ENCODE measurements around the gene HERC4. TPM values are rescaled to one million over a fixed set of nuclear protein-coding genes. Genes with fewer than 3 reads are reported as not detected.

HERC4 gene
- total RNA-seq, 1 donor: 125 TPM

- no peak overlapping the region for H2AFZ ChIP-seq (ENCODE audit: low read length)
- no peak for TF ChIP-seq CTCF (IDR thresholded peaks at IDR 0.05; ENCODE audit: extremely low read depth, low read depth, low read length)
- no peak overlapping the region for H3K27ac ChIP-seq (ENCODE audit: low read depth, low read length)
- no peaks in the 10 kb centered on the region for H3K27me3 ChIP-seq (ENCODE audit: insufficient read depth, low read length)
- peaks cover 15% of the 10 kb centered on the region for H4K20me1 ChIP-seq (ENCODE audit: insufficient read depth, low read length)
- H3K4me2 ChIP-seq (ENCODE audit: insufficient read depth, low read length): no peak overlapping the region
- DNase-seq (ENCODE audit: insufficient read length, low spot score, missing footprints): peak; percentile 31
- no peaks in the 10 kb centered on the region for H3K9me3 ChIP-seq (ENCODE audit: low read depth, low read length)
- no peaks in the 10 kb centered on the region for H3K4me1 ChIP-seq (ENCODE audit: insufficient read depth, low read length)
- peaks cover 65% of the 10 kb centered on the region for H3K79me2 ChIP-seq (ENCODE audit: insufficient read depth, low read length)
- H3K4me3 ChIP-seq (ENCODE audit: insufficient read depth, low read length): no peak overlapping the region
- H3K36me3 ChIP-seq (ENCODE audit: insufficient read depth, low read length): peaks cover 92% of the 10 kb centered on the region
Observed at GRCh38 chr10:68010426-68010940, 64.6 kb downstream of the HERC4 start.

- H3K27ac ChIP-seq (ENCODE audit: low read depth, low read length): no peak overlapping the region
- no peaks in the 10 kb centered on the region for H3K4me1 ChIP-seq (ENCODE audit: insufficient read depth, low read length)
- H3K36me3 ChIP-seq (ENCODE audit: insufficient read depth, low read length): peaks cover 91% of the 10 kb centered on the region
- no peak overlapping the region for H3K4me2 ChIP-seq (ENCODE audit: insufficient read depth, low read length)
- H3K79me2 ChIP-seq (ENCODE audit: insufficient read depth, low read length): peaks cover 59% of the 10 kb centered on the region
- H2AFZ ChIP-seq (ENCODE audit: low read length): no peak overlapping the region
- H4K20me1 ChIP-seq (ENCODE audit: insufficient read depth, low read length): peaks cover 7% of the 10 kb centered on the region
- no peaks in the 10 kb centered on the region for H3K9me3 ChIP-seq (ENCODE audit: low read depth, low read length)
- H3K27me3 ChIP-seq (ENCODE audit: insufficient read depth, low read length): no peaks in the 10 kb centered on the region
- no peak for TF ChIP-seq CTCF (IDR thresholded peaks at IDR 0.05; ENCODE audit: extremely low read depth, low read depth, low read length)
- no peak overlapping the region for H3K4me3 ChIP-seq (ENCODE audit: insufficient read depth, low read length)
- no peak for DNase-seq (ENCODE audit: insufficient read length, low spot score, missing footprints)
Observed at GRCh38 chr10:68007356-68007755, 67.7 kb downstream of the HERC4 start.

- H3K27ac ChIP-seq (ENCODE audit: low read depth, low read length): no peak overlapping the region
- no peaks in the 10 kb centered on the region for H3K9me3 ChIP-seq (ENCODE audit: low read depth, low read length)
- H3K36me3 ChIP-seq (ENCODE audit: insufficient read depth, low read length): peaks cover 90% of the 10 kb centered on the region
- H3K4me3 ChIP-seq (ENCODE audit: insufficient read depth, low read length): no peak overlapping the region
- peaks cover 30% of the 10 kb centered on the region for H3K79me2 ChIP-seq (ENCODE audit: insufficient read depth, low read length)
- no peak overlapping the region for H2AFZ ChIP-seq (ENCODE audit: low read length)
- no peaks in the 10 kb centered on the region for H4K20me1 ChIP-seq (ENCODE audit: insufficient read depth, low read length)
- no peak for TF ChIP-seq CTCF (IDR thresholded peaks at IDR 0.05; ENCODE audit: extremely low read depth, low read depth, low read length)
- DNase-seq (ENCODE audit: insufficient read length, low spot score, missing footprints): no peak
- no peaks in the 10 kb centered on the region for H3K4me1 ChIP-seq (ENCODE audit: insufficient read depth, low read length)
- H3K4me2 ChIP-seq (ENCODE audit: insufficient read depth, low read length): no peak overlapping the region
- no peaks in the 10 kb centered on the region for H3K27me3 ChIP-seq (ENCODE audit: insufficient read depth, low read length)
Observed at GRCh38 chr10:68001539-68001938, 73.5 kb downstream of the HERC4 start.

- H3K27me3 ChIP-seq (ENCODE audit: insufficient read depth, low read length): no peaks in the 10 kb centered on the region
- no peaks in the 10 kb centered on the region for H4K20me1 ChIP-seq (ENCODE audit: insufficient read depth, low read length)
- peaks cover 30% of the 10 kb centered on the region for H3K79me2 ChIP-seq (ENCODE audit: insufficient read depth, low read length)
- no peak for DNase-seq (ENCODE audit: insufficient read length, low spot score, missing footprints)
- no peaks in the 10 kb centered on the region for H3K4me1 ChIP-seq (ENCODE audit: insufficient read depth, low read length)
- peaks cover 92% of the 10 kb centered on the region for H3K36me3 ChIP-seq (ENCODE audit: insufficient read depth, low read length)
- no peak overlapping the region for H2AFZ ChIP-seq (ENCODE audit: low read length)
- no peak for TF ChIP-seq CTCF (IDR thresholded peaks at IDR 0.05; ENCODE audit: extremely low read depth, low read depth, low read length)
- no peak overlapping the region for H3K4me3 ChIP-seq (ENCODE audit: insufficient read depth, low read length)
- H3K27ac ChIP-seq (ENCODE audit: low read depth, low read length): no peak overlapping the region
- H3K9me3 ChIP-seq (ENCODE audit: low read depth, low read length): no peaks in the 10 kb centered on the region
- H3K4me2 ChIP-seq (ENCODE audit: insufficient read depth, low read length): no peak overlapping the region
Observed at GRCh38 chr10:68001000-68001399, 74.1 kb downstream of the HERC4 start.
